Mammary epithelial cell (primary cell): Measurements from ENCODE around the gene BEGAIN.

Source experiments
- EZH2 ChIP-seq: IDR thresholded peaks from 2 replicates; pipeline ENCODE4 v1.6.1; 2012; ENCODE audit warnings: low read length, inconsistent platforms, borderline replicate concordance
- TF ChIP-seq, protein P1 (sequence below), 2 donors: IDR thresholded peaks in 1 of 2; conservative IDR thresholded peaks in 1 of 2; 2 replicates each; pipeline ENCODE4 v1.5.1; 2011 to 2012; ENCODE audit warnings: inconsistent platforms in 2 of 2, low read length in 2 of 2, mild to moderate bottlenecking in 2 of 2, control low read depth in 1 of 2, low read depth in 1 of 2; ENCODE audit not compliant: insufficient read depth in 1 of 2; ENCODE audit errors: extremely low read depth in 1 of 2

- TF ChIP-seq EZH2 = no peak
- TF ChIP-seq, protein P1, sequence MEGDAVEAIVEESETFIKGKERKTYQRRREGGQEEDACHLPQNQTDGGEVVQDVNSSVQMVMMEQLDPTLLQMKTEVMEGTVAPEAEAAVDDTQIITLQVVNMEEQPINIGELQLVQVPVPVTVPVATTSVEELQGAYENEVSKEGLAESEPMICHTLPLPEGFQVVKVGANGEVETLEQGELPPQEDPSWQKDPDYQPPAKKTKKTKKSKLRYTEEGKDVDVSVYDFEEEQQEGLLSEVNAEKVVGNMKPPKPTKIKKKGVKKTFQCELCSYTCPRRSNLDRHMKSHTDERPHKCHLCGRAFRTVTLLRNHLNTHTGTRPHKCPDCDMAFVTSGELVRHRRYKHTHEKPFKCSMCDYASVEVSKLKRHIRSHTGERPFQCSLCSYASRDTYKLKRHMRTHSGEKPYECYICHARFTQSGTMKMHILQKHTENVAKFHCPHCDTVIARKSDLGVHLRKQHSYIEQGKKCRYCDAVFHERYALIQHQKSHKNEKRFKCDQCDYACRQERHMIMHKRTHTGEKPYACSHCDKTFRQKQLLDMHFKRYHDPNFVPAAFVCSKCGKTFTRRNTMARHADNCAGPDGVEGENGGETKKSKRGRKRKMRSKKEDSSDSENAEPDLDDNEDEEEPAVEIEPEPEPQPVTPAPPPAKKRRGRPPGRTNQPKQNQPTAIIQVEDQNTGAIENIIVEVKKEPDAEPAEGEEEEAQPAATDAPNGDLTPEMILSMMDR (conservative IDR thresholded peaks at IDR 0.05 in 1 of 2, IDR thresholded peaks at IDR 0.05 in 1 of 2; ENCODE audit: extremely low read depth in 1 of 2, insufficient read depth in 1 of 2, low read depth in 1 of 2, low read length in 2 of 2) = no peak
Measured at GRCh38 chr14:100589760-100590469, 2.7 kb upstream of the BEGAIN start.
